ENCODE measurements around the gene SNAPC1.

Gene SNAPC1

DNA sequence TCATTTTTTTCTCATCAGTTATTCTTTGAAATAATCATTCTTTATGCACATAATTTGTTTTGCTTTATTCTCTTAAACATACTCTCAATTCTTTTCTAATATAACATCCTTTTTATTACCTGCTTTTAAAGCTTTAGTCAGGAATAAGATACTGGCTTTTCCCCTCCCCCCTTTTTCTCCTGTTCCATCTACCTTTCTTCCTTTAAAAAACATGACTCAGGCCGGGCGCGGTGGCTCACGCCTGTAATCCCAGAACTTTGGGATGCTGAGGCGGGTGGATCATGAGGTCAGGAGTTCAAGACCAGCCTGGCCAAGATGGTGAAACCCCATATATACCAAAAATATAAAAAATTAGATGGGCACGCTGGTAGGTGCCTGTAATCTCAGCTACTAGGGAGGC, 41.5 kb upstream of the SNAPC1 start:
- no peak for DNase-seq (ENCODE audit: extremely low read depth, low read depth)
- TF ChIP-seq, protein P1, sequence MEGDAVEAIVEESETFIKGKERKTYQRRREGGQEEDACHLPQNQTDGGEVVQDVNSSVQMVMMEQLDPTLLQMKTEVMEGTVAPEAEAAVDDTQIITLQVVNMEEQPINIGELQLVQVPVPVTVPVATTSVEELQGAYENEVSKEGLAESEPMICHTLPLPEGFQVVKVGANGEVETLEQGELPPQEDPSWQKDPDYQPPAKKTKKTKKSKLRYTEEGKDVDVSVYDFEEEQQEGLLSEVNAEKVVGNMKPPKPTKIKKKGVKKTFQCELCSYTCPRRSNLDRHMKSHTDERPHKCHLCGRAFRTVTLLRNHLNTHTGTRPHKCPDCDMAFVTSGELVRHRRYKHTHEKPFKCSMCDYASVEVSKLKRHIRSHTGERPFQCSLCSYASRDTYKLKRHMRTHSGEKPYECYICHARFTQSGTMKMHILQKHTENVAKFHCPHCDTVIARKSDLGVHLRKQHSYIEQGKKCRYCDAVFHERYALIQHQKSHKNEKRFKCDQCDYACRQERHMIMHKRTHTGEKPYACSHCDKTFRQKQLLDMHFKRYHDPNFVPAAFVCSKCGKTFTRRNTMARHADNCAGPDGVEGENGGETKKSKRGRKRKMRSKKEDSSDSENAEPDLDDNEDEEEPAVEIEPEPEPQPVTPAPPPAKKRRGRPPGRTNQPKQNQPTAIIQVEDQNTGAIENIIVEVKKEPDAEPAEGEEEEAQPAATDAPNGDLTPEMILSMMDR (IDR thresholded peaks at IDR 0.05; ENCODE audit: low read depth, low read length): no peak

- TF ChIP-seq, protein P1 (IDR thresholded peaks at IDR 0.05; ENCODE audit: low read depth, low read length): no peak
- DNase-seq (ENCODE audit: extremely low read depth, low read depth): no peak
Measured at GRCh38 chr14:61724133-61724532, 38.1 kb upstream of the SNAPC1 start.

DNA sequence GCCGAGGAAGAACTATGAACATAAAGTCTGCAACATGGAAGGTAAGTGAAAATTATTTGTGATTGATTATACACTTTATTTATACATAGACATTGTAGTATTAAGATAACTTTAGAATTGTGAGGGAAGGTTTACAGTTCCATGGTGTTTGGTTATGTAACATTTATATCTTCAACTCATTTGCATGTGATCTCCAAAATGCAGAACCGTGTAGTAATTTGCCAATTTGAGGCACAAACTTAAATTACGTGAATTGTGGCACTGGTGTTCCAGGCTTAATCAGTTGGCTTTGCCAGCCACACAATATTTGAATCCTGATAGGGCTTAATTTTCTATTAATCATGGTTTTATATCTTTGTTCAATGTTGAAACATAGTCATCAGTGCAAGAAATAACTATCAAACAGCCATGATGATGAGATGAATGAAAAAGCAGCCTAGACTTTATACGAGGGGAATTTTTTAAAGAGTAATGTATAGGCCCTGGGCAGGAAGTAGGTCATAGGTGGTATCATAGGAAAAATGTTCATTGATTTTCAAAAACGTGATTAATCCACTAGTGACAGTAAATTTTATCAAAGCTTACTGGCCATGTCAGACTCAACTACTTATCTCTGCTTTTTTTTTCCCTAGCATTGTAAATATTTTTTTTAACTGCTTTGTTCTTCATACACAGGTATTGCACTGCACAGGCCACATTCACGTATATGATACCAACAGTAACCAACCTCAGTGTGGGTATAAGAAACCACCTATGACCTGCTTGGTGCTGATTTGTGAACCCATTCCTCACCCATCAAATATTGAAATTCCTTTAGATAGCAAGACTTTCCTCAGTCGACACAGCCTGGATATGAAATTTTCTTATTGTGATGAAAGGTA, 35.2 kb upstream of the SNAPC1 start:
- DNase-seq (ENCODE audit: extremely low read depth, low read depth): no peak
- TF ChIP-seq, protein P1 (IDR thresholded peaks at IDR 0.05; ENCODE audit: low read depth, low read length): no peak

GRCh38 chr14:61730756-61731373, 31.4 kb upstream of the SNAPC1 start:
- DNase-seq (ENCODE audit: extremely low read depth, low read depth): no peak
- TF ChIP-seq, protein P1 (IDR thresholded peaks at IDR 0.05; ENCODE audit: low read depth, low read length): peak; percentile 33

DNA sequence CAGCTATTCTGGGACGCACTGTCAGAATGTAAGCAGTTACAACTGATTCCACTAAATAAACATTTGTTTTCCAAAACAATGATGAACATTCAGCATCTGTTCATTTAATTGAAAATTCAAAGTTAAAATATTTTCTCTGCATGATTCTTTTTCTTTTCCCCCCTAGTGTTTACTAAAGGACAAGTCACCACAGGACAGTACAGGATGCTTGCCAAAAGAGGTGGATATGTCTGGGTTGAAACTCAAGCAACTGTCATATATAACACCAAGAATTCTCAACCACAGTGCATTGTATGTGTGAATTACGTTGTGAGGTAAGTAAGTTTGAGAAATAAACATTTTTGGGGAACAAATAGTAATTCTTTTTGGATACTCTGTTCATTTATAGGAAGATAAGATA, 28.2 kb upstream of the SNAPC1 start:
- DNase-seq (ENCODE audit: extremely low read depth, low read depth): no peak
- TF ChIP-seq, protein P1 (IDR thresholded peaks at IDR 0.05; ENCODE audit: low read depth, low read length): no peak

DNA sequence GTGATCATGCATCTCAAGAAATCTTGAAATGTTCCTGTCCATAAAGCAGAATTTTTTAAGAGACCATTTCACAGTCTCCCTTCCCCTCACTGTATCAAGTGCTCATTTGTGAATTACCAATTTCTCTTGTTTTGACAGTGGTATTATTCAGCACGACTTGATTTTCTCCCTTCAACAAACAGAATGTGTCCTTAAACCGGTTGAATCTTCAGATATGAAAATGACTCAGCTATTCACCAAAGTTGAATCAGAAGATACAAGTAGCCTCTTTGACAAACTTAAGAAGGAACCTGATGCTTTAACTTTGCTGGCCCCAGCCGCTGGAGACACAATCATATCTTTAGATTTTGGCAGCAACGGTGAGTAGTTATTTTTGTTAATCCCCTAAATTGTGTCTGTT, 25.5 kb upstream of the SNAPC1 start:
- no peak for DNase-seq (ENCODE audit: extremely low read depth, low read depth)
- TF ChIP-seq, protein P1 (IDR thresholded peaks at IDR 0.05; ENCODE audit: low read depth, low read length): no peak

DNA sequence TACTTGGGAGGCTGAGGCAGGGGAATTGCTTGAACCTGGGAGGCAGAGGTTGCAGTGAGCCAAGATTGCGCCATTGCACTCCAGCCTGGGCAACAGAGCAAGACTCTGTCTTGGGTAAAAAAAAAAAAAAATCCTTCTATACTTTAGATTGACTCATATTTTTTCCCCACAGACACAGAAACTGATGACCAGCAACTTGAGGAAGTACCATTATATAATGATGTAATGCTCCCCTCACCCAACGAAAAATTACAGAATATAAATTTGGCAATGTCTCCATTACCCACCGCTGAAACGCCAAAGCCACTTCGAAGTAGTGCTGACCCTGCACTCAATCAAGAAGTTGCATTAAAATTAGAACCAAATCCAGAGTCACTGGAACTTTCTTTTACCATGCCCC, 24.3 kb upstream of the SNAPC1 start:
- no peak for DNase-seq (ENCODE audit: extremely low read depth, low read depth)
- TF ChIP-seq, protein P1 (IDR thresholded peaks at IDR 0.05; ENCODE audit: low read depth, low read length): no peak
